HG03045 (cell line): Measurements from ENCODE around the gene SCARF2.
"Not testable (repeated sequence)": the region's sequence is repeated elsewhere in the genome, so short reads cannot be mapped to it uniquely, and the experiment has no call there.

Source experiments
- ATAC-seq: cut with Tn5 transposase; IDR thresholded peaks from one replicate; pipeline ENCODE4 v1.9.1; 2021; ENCODE audit warnings: mild to moderate bottlenecking, moderate library complexity; ENCODE audit not compliant: unreplicated experiment

SCARF2 gene

GRCh38 chr22:20429254-20430100 is 8.1 kb downstream of the SCARF2 start:
- peak; percentile 58 for ATAC-seq

GRCh38 chr22:20428496-20429253 is 8.9 kb downstream of the SCARF2 start:
- ATAC-seq = no peak

- ATAC-seq = no peak
Observed at GRCh38 chr22:20427945-20428417, 9.6 kb downstream of the SCARF2 start.

GRCh38 chr22:20427104-20427944 is 10.3 kb downstream of the SCARF2 start:
- ATAC-seq = no peak

GRCh38 chr22:20426259-20426615 is 11.4 kb downstream of the SCARF2 start:
- no peak for ATAC-seq

GRCh38 chr22:20425566-20426258 is 11.9 kb downstream of the SCARF2 start:
- ATAC-seq = no peak

- ATAC-seq = no peak
Observed at GRCh38 chr22:20424932-20425565, 12.6 kb downstream of the SCARF2 start.

- no peak for ATAC-seq
Observed at GRCh38 chr22:20424568-20424931, 13.1 kb downstream of the SCARF2 start.

GRCh38 chr22:20423906-20424551 is 13.6 kb downstream of the SCARF2 start:
- ATAC-seq = no peak

GRCh38 chr22:20423008-20423905 is 14.4 kb downstream of the SCARF2 start:
- ATAC-seq = no peak

GRCh38 chr22:20422271-20423007 is 15.2 kb downstream of the SCARF2 start:
- no peak for ATAC-seq

GRCh38 chr22:20421507-20421874 is 16.1 kb downstream of the SCARF2 start:
- no peak for ATAC-seq

- ATAC-seq = no peak
Observed at GRCh38 chr22:20420157-20420842, 17.3 kb downstream of the SCARF2 start.

GRCh38 chr22:20419664-20419951 is 18.0 kb downstream of the SCARF2 start:
- ATAC-seq = no peak

GRCh38 chr22:20418211-20418788 is 19.3 kb downstream of the SCARF2 start:
- ATAC-seq = no peak

GRCh38 chr22:20415699-20416098 is 21.9 kb downstream of the SCARF2 start:
- ATAC-seq = not testable (repeated sequence)

GRCh38 chr22:20415241-20415640 is 22.4 kb downstream of the SCARF2 start:
- not testable (repeated sequence) for ATAC-seq
